LNCaP clone FGC (cell line): Measurements from ENCODE around the gene PKD1.

ENCODE experiments used
- DNase-seq: peaks from one replicate; pipeline ENCODE4 v3.0.0-alpha.2; 2011; ENCODE audit warnings: low read depth
- H3K4me3 ChIP-seq: 2 replicates; pipeline ENCODE4 v1.5.1; 2011; ENCODE audit warnings: mild to moderate bottlenecking, low read depth, low read length, control low read depth
- CTCF ChIP-seq: IDR thresholded peaks from 2 replicates; pipeline ENCODE4 v1.5.1; 2012; ENCODE audit warnings: mild to moderate bottlenecking; ENCODE audit not compliant: control insufficient read depth, insufficient read depth; ENCODE audit errors: extremely low read depth

PKD1 gene

GRCh38 chr16:2174396-2175131 is 38.9 kb upstream of the PKD1 start:
- no peak for DNase-seq
- H3K4me3 ChIP-seq: no peak overlapping the region
- no peak for TF ChIP-seq CTCF

- TF ChIP-seq CTCF: no peak
- no peak overlapping the region for H3K4me3 ChIP-seq
- DNase-seq: no peak
These were observed 38.2 kb upstream of the PKD1 start for GRCh38 chr16:2173916-2174315.

- TF ChIP-seq CTCF: no peak
- no peak overlapping the region for H3K4me3 ChIP-seq
- no peak for DNase-seq
These were observed 37.7 kb upstream of the PKD1 start for GRCh38 chr16:2173366-2173765.

GRCh38 chr16:2172688-2173335 is 37.1 kb upstream of the PKD1 start:
- DNase-seq: no peak
- no peak overlapping the region for H3K4me3 ChIP-seq
- TF ChIP-seq CTCF: no peak

GRCh38 chr16:2171601-2172178 is 36.0 kb upstream of the PKD1 start:
- DNase-seq: no peak
- TF ChIP-seq CTCF: no peak
- no peak overlapping the region for H3K4me3 ChIP-seq

GRCh38 chr16:2170587-2171435 is 35.1 kb upstream of the PKD1 start:
- TF ChIP-seq CTCF: no peak

More at GRCh38 chr16:2170587-2171435, 35.1 kb upstream of the PKD1 start:
- H3K4me3 ChIP-seq: no peak overlapping the region
- DNase-seq: no peak
